K562 (cell line): ENCODE measurements around the gene MYOM1.
"Not testable (repeated sequence)": the region's sequence is repeated elsewhere in the genome, so short reads cannot be mapped to it uniquely, and the experiment has no call there.

Source experiments
- CHD2 ChIP-seq: IDR thresholded peaks from 2 replicates; pipeline ENCODE4 v1.6.1; 2011; ENCODE audit warnings: low read depth, low read length
- CTCF ChIP-seq, 3 experiments: IDR thresholded peaks in 2 of 3; conservative IDR thresholded peaks in 1 of 3; 2 replicates each; pipeline ENCODE4 v1.5.1; 2011 to 2012; ENCODE audit warnings: low read length in 3 of 3, mild to moderate bottlenecking in 3 of 3, control low read depth in 2 of 3, improper control_type of control experiment in 1 of 3, inconsistent platforms in 1 of 3, low read depth in 1 of 3, mixed read lengths in 1 of 3, moderate library complexity in 1 of 3; ENCODE audit not compliant: insufficient read depth in 2 of 3
- E4F1 ChIP-seq: fragments of 250-450 bp; sonication (Bioruptor Pico); IDR thresholded peaks from 2 replicates; pipeline ENCODE4 v1.5.0; 2021; ENCODE audit warnings: mild to moderate bottlenecking, borderline replicate concordance
- HDGF ChIP-seq: fragments of 450-650 bp; IDR thresholded peaks from 2 replicates; pipeline ENCODE4 v1.6.1; 2016
- POLR2A ChIP-seq: fragments of 450-650 bp; conservative IDR thresholded peaks from 2 replicates; pipeline ENCODE4 v1.6.1; 2016
- POLR2G ChIP-seq: fragments of 200-400 bp; formaldehyde crosslinking; IDR thresholded peaks from 2 replicates; pipeline ENCODE4 v1.6.1; 2017; ENCODE audit warnings: low read depth, mild to moderate bottlenecking, antibody characterized with exemption, low read length, moderate library complexity
- RAD51 ChIP-seq: fragments of 450-650 bp; IDR thresholded peaks from 2 replicates; pipeline ENCODE4 v1.7.1; 2016; ENCODE audit warnings: low read depth, mild to moderate bottlenecking, borderline replicate concordance
- SIX5 ChIP-seq, 2 experiments: IDR thresholded peaks; 2 replicates each; pipeline ENCODE4 v1.6.1; 2011; ENCODE audit warnings: low read length in 2 of 2, borderline replicate concordance in 1 of 2, low read depth in 1 of 2, mild to moderate bottlenecking in 1 of 2, moderate library complexity in 1 of 2; ENCODE audit not compliant: insufficient read depth in 1 of 2
- ZBTB33 ChIP-seq: sonication (generic); formaldehyde crosslinking; IDR thresholded peaks from 2 replicates; pipeline ENCODE4 v1.8.1; 2023; ENCODE audit warnings: mild to moderate bottlenecking, missing genetic modification reagents
- ZNF184 ChIP-seq: sonication (generic); formaldehyde crosslinking; IDR thresholded peaks from 2 replicates; pipeline ENCODE4 v1.5.0; 2020; ENCODE audit warnings: missing genetic modification reagents

- TF ChIP-seq POLR2A; RAD51; ZBTB33 (CRISPR knock-in tag); HDGF; SIX5 (IDR thresholded peaks at IDR 0.05; ENCODE audit: borderline replicate concordance in 1 of 2, insufficient read depth in 1 of 2, low read depth in 1 of 2, low read length in 2 of 2); CTCF (IDR thresholded peaks at IDR 0.05 in 2 of 3, conservative IDR thresholded peaks at IDR 0.05 in 1 of 3; ENCODE audit: insufficient read depth in 2 of 3, low read depth in 1 of 3, low read length in 3 of 3); ZNF184; CHD2; E4F1 (CRISPR knock-in tag); POLR2G: not testable (repeated sequence)
Measured at GRCh38 chr18:3220868-3221267, 1.1 kb upstream of the MYOM1 start.
